Mucosa of gallbladder (tissue), 1 donor: ENCODE data around the gene KMT2D. TPM values are rescaled to one million over a fixed set of nuclear protein-coding genes. Genes with fewer than 3 reads are reported as not detected.

Experiments used
- DNase-seq: peaks from one replicate; pipeline ENCODE4 v3.0.0-alpha.2; 2020; ENCODE audit warnings: low spot score
- total RNA-seq: library from RNA; stranded (reverse); gene quantifications from one replicate; pipeline ENCODE4 v1.2.1, GENCODE V29; 2021
- donor health status: DM: no; HTN: no; CAD: no.

Gene KMT2D
- total RNA-seq, 1 donor from 2014 or later, result 104 TPM

DNA sequence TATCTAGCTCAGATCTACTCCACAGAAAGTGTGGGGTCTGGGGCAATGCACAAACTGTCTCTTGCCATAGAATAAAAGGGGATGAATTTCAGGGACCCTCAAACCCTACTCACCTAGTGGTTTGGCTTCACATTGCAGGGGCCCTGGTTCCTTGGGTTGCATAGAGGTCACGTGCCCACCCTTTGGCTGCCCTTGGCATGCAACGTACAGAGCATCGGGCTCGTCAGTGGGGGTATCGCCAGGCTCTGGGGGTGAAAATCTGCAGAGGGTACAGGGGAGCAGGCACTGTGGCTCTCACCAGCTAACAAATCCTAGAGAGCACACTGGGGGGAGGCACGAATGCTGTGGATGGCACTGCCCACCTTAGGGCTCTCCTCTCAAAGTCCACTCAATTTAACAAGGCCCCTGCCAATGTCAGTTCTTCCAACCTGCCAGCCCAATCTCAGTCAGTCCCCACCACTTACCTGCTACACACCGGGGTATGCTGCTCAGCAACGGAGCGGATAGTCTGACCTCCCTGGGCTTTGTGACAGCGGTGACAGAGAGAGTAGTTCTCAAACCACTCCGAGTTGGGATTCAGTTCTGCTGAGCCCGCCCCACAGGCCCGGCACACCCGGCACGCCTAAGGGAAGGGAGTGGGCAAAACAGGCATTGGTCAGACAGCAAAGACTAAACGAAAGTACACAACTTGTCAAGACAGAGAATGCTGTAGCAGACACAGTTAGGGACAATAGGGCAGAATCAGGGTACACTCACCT lies 8.0 kb downstream of the KMT2D start:
- DNase-seq, result no peak

DNA sequence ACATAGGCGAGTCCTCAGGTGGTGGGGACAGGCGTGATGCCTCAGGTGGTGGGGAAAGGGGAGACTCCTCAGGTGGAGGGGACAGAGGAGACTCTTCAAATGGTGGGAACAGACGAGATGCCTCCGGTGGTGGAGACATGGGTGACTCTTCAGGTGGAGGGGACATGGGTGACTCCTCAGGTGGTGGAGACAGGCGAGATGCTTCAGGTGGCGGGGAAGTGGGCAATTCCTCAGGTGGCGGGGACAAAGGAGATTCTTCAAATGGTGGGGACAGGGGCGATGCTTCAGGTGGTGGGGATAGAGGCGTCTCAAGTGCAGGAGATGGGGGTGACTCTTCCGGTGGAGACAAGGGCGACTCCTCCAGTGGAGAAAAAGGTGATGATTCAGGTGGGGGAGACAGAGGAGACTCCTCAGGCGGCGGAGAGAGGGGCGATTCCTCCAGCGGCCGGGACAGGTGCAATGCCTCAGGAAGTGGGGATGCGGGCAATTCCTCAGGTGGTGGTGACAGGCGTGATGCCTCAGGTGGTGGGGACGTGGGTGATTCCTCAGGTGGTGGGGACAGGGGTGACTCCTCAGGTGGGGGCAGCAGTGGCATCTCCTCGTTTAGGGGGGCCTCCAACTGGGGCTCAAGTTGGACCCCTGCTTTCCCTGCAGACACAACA lies 8.7 kb downstream of the KMT2D start:
- no peak for DNase-seq

DNA sequence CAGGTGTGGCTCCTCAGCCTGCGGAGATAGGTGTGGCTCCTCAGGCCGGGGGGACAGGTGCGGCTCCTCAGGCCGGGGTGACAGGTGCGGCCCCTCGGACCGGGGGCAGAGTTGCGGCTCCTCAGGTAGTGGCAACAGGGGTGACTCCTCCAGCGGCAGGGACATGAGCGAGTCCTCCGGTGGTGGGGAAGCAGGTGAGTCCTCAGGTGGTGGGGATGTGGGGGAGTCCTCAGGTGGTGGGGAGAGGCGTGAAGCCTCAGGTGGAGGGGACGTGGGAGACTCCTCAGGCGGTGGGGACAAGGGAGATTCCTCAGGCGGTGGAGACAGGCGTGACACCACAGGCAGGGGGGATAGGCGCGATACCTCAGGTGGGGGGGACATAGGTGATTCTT lies 9.2 kb downstream of the KMT2D start:
- no peak for DNase-seq

DNA sequence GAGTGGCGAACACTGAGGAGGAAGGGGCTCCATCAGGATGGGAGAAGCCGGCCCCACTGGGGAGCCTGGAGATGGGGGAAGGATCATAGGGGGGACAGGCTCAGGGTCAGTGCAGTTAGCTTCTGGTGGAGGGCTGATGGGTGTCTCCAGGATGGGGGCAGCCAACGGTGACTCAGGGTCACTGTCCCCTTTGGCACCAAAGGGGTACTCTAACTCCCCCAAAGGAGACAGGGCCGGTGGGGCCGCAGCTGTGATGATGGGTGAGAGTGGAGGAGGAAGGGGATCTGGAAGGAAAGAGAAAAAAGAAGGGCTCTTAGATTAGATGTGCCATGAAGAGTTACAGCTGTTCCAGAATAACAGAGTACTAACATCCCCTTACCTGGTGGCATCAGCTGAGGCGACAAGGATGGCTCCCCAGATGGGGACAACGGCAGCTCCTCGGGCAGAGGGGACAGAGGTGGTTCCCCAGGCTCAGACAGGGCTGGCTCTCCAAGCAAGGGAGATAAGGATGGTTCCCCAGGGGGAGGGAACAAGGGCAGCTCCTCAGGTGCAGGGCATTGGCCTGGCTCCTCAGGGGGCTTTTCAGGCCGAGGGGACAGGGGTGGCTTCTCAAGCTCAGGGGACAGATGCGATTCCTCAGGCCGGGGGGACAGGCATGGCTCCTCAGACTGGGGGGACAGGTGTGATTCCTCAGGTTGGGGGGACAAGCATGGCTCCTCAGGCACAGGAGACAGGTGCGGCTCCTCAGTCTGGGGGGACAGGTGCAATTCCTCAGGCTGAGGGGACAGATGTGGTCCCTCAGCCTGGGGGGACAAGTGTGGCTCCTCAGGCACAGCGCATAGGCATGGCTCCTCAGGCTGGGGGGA lies 9.9 kb downstream of the KMT2D start:
- DNase-seq, result no peak

DNA sequence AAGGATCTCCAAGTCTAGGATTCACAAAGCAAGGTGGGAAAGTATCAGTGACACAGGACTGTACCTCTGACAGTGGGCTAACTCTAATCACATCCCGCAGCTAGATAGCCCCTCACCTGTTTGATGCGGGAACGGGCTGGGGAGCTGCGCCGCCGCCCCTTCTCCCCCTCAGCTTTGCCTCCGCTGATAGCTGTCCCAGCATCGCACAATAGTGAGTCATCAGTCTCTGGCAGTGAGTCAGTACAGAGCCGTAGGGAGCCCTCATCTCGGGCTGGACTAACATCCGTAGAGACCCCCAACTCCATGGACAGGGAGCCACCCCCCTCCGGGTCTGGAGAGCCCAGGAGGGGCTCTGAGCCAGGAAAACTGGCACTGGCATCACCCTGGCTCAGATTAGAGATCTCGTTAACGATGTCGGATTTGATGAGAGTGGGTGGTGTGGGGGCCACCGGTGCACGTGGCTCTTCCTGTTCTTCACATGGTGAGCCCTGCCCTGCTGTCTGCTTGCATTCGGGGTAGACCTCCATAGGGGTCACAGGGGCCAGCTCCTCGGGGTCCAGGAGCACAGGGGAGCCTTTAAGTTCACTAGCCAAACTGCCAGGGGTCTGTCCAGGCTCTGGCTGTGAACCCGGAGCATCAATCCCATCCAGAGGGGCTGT lies 10.9 kb downstream of the KMT2D start:
- DNase-seq, result no peak

DNA sequence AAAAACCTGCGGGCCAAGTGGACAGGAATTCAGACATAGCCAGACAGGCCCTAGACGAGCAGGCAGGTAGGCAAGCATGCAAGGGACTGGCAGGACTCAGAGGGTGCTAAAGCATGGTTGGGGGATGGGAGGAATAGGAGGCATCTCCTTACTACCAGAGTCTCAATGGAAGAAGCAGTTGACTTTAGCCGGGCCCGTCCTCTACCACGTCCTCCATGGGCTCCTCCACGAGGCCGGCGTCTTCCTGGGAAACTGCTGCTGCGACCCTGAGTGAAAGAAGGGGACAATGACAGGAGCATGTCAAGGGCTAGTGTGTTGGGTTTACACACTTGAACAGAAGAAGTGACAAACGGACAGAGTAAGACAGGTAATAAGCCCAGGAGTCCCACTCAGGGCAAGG lies 11.6 kb downstream of the KMT2D start:
- DNase-seq, result no peak

DNA sequence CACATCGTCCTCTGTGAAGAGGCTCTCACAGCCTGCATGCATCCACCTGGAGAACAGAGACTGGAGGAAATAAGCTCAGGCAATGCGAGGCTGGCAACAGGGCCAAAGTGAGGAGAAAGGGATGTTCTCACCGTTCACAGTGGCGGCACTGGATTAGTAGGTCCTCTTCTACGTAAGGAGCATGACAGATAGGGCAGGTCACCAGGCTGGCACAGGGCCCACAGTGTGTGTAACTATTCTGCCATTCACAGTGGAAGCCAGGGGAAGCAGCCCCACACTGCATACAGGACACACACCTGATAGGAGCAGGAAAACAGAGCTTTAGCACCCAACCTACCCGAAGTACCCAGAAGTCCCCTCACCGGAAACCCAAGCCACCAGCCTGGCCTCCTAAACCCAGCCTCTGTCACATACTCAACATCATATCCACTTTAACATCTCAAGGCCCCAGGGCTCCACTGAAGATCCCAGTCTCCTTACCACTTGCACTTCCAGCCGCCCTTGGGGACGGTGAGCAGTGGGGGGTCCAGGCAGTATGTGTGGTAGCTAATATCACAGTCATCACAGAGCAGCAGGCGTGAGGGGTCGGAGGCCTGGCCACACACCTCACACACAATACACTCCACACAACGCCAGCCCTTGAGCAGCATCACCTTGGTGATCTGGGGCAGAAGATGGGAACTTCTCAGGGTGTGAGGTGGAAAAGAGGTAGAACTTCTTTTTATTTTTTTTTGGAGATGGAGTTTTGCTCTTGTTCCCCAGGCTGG lies 14.3 kb downstream of the KMT2D start:
- no peak for DNase-seq

DNA sequence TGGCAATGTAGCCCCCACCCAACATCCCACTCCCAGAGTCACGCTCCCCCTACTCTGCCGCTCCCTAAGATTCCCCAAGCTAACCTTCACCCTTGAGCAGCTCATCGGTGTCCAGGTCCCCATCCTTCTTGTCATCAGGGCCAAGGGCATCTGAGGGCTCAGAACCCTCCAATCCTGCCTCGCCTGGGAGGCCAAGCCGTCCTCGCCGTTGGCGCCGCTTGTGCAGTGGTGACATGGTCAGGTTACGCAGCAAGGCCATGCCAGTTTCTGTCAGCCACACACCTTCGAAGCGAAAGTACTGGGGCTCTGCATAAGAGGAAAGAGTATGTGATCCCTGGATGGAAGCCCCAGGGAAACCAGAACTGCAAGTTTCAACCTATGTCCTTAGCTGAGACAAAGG lies 15.9 kb downstream of the KMT2D start:
- DNase-seq, result no peak

DNA sequence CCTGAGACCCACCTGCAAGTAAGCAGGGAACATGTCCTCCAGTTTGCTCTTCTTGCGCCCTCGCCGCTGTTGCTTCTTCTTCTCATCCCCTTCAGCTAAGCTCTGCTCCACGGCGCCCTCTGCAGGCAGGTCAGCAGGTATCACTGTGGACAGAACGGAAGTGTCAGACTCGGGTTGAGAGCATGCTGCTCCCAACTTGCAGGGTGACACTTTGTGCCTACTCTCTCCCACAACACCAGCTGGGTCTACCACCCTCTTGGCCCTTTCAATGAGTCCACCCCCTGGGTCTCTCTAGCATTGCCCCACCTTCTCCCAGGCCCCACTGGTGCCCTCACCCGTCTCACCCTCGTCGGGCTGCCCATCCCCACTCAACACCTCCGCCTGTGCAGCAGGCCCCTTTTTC lies 16.7 kb downstream of the KMT2D start:
- no peak for DNase-seq

DNA sequence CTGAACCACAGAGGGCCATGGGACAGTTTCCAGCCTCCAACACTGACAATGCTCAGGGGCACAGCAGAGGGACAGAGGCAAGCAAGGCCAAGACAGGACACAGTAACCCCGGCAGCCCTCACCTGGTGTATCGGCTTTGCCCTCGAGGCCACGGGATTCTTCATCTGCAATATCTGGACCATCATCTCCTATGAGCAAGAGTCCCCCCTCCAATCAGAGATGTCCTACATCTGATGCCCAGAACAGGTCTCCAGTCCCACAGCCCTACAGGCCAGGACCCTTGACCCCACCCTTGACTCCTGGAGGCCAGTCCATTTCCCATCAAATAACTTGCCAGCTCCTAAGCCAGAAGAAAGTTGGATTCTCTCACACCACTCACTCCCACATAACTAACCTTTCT lies 17.4 kb downstream of the KMT2D start:
- no peak for DNase-seq

DNA sequence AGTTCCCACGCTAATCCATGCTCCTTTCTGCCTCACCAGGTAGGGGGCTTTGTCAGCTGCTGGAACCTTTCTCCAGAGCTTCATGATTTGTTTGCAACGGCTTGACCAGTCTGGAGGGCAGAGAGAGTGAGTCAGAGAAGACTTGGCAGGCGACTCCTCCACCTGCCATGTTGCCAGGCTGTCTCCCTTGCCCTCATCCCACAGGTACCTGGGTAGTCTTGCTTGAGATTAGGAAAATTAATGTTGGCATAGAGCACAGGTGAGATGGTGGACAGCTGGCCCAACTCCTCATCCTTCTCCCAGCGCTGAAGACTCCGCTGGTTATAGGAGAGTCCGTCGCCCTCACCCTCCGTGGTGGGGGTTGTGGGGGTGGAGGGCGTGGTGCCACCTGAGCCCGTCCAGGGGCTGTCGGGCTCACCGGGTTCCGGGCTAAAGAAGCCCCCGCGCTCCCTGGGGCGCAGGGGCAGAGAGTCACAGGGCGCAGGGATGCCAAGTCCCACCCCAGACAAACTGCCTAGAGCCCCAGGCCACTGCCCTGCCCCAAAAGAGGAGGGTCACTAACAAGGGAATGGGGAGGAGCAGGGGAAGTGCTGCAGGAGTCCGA lies 18.6 kb downstream of the KMT2D start:
- DNase-seq, result no peak

DNA sequence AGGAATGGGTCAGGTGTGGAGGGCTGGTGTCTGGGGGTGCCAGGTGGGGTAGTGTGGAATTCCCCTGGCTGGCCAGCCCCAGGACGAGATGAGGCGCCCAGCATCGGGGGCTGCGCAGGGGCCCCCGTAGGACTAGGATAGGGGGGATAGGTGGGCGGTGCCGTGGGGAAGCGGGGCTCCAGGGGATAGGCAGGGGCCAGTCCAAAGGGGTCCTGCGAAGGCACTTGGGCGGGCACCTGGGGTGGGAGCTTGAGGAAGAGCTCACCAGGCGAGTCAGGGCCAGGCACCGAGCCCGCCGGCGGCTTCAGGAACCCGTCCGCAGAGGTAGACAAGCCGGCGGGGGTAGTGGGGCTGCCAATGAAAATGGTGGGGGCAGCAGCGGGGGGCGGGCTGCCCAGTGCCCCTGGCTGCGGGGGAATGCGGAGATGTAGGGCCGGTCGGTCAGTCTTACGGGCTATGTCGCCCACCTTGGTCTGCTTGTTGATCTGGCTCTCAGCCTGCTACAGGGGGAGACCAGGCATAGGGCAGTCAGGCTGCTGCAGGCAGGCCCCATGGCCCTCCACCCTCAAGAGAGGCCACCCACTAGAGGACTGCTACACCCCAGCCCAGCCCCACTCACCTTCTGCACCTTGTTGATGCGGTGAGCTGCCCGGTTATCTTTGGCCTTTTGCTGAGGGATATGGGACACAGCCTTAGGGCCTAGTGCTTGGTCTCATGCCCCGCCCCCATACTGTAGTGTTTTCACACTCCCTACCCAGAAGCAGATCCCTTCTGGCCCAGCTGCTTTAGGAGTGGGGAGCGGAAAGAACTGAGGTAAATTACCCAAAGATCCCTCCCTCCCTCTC lies 19.3 kb downstream of the KMT2D start:
- no peak for DNase-seq

DNA sequence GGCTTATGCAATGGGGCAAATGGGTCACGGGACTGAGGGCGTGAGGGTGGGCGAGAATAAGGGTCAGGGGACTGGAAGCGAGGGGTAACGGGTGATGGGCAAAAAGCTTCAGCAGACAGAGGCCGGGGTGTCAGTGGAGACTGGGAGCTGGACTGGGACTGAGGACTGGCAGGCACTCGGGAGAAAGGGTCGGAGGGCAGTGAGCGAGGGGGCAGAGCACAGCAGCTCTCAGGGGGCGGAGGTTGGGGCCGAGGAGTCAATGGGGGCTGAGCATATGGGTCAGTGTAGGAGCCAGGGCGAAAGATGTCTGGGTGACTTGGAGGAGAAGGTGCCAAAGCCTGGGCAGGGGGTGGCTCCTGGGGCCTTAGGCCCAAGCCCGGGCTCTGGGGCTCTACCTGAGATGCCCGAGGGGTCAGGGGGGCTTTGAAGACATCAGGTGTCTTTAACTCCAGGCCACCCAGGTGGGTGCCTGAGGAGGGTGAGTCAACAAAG lies 20.2 kb downstream of the KMT2D start:
- DNase-seq, result no peak

DNA sequence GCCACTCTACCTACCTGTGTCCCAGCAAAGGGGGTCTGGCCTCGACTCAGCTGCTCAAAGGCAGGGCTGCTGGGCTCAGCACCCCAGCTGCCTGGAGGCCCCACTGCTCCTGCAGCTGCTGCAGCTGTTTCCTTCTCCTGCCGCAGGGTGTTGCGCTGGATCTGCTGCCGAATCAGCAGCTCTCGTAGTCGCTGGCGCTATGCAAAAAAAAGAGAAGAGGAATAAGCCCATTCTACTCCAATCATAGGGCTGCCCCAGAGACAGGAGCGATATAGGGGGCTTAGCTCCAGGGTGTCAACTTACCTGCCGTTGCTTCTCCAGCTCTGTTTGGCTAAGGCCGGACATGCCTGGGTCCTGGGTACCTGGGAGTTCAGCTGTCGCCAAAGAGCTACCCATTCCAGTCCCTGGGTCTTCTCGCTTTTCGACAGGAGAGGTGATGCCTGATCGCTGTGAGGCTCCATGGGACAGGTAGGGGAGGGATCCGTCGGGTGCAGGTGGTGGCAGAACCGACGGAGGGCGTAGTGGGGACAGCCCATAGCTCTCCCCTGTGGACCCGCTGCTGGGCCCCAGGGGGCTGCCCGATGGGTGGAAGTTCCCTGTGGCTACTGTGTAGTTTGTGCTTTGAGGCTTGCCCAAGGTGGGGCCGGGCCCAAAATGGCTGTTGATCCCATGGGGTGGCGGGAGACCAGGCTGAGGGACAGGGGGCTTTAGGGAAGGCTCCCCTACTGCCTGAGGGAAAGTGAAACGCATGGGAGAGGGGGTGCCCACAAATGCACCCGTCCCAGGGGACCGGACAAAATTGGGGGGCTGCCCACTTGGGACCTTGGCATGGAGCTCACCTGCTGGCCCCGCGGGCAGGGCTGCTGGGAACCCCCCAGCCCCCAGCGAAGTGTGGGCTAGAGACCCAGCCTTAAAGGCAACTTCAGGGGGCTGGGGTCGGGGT lies 20.9 kb downstream of the KMT2D start:
- no peak for DNase-seq

DNA sequence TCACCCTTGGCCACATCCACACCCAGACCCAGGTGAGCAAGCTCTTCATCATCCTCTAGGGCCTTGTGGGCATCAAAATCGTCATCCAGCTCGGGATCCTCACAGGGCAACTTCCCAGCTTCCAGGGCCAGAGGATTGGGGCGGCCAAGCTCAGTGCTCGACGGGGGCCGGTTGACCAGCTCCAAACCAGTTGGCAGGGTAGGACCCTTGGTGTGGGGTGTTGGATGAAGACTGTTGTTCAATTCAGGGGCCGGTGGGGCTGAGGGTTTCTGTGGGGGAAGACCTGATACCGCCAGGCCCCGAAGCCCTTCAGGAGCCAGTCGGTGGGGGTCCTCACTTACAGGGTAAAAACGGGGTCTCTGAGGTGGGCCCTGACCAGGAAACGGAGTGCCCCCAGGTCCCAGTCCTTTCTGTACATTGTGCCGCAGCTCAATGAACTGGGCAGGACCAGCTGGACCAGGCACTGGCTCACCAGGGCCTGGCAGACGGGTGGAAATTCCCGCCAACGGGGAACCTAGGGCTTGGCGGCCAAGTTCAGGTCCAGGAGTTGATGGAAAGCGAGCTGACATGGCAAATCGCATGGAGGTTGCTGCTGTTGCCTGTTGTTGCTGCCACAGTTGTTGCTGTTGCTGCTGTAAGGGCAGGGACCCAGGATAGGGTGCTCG lies 22.2 kb downstream of the KMT2D start:
- DNase-seq, result no peak

DNA sequence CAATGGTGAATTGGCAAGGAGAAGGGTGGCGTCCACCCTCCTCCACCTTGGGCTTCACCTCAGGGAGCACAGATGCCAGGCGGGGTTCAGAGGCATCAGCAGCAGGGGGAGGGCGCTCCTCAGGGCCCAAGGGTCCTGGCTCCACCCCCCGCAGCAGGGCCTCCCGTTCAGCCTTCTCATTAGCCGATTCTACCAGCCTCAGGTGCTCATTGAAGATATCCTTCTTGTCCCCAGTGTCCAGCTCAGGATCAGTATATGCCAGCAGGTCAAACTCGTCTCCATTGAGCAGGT lies 22.7 kb downstream of the KMT2D start:
- no peak for DNase-seq

DNA sequence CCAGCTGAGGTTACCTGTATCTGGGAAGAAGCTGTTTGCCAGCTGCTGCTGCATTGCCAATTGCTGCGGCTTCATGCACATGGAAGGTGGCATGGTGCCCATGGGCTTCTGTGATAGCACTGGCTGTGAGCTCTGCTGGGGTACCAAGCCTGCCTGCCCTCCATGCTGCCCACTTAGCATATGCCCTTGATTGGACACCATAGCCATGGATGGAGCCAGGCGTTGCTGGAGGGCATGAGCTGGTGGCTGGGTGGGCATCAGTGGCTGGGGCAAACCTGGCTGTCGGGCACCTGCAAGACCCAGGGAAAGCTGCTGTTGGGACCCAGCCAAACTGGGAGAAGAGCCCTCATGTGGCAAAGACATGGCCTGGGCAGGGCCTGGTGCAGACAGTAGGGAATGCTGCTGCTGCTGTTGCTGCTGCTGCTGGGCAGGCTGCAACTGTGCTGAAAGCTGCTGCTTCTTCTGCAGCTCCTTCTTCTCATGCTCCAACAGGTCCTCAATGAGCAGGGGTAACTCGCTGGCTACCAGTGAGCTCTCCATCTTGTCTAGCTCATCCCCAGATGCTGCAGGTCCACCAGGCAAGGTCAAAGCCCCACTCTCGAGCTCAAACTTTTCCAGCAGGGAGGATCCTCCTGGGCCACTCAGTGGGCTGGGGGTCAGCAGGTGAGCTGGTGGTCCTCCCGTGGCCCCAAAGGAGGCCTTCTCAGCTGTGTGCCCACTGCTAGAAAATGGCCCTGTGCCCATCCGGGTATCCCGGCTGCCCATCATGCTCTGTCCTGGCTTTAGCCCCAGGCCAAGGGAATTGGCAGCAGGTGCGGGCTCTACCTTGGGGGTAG lies 23.3 kb downstream of the KMT2D start:
- DNase-seq, result no peak
